Skeletal muscle cell (primary cell): Measurements from ENCODE around the gene BCAT1.
"Not testable (repeated sequence)": the region's sequence is repeated elsewhere in the genome, so short reads cannot be mapped to it uniquely, and the experiment has no call there.

Source experiments
- DNase-seq: peaks from one replicate; pipeline ENCODE4 v3.0.0-alpha.2; 2010; ENCODE audit warnings: low read depth
- H3K4me3 ChIP-seq: 2 replicates; pipeline ENCODE4 v1.5.1; 2011; ENCODE audit warnings: low read depth, mild to moderate bottlenecking, control low read depth, low read length, moderate library complexity

BCAT1 gene

DNA sequence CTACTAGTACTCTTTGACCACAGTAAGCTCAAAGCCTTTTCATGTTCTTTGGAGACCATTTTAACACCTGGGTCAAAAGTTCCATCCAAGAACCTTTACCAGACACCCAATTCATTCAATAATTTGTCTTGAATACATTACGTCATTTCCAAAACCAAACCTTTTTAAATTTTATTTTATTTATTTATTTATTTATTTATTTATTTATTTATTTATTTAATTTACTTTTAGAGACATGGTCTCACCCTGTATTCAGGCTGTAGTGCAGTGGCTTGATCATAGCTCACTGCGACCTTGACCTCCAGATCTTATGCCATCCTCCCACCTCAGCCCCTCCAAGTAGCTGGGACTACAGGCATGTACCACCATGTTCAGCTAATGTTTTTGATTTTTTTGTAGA is 113.5 kb downstream of the BCAT1 start:
- no peak overlapping the region for H3K4me3 ChIP-seq
- DNase-seq: no peak

GRCh38 chr12:24833513-24833912 is 115.4 kb downstream of the BCAT1 start:
- DNase-seq: no peak
- no peak overlapping the region for H3K4me3 ChIP-seq

DNA sequence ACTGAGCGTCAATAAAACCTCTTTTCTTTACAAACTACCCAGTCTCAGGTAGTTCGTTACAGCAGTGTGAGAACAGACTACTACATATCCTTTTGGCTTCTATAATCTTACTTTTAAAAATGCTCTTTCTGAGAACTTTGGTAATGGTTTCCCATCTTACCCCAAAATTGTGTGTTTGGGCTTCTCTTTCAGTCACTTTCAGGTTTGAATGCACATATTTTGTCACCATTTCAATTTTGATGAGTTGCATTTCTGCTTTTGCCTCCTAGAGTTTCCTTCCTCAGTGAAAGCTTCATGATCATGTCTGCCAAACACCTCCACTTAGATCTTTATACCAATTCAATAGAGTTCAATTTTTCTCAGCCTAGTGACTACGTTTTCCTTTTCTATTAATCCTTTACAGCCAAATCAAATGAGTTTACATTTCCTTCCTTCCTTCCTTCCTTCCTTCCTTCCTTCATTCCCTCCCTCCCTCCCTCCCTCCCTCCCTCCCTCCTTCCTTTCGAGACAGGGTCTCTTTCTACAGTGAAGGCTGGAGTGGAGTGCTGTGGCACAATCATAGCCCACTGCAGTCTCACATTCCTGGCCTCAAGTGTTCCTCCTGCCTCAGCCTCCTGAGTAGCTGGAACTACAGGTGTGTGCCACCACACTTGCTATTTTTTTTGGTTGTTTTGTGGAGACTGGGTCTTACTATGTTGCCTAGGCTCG is 124.9 kb downstream of the BCAT1 start:
- DNase-seq: no peak
- no peak overlapping the region for H3K4me3 ChIP-seq

GRCh38 chr12:24822121-24822899 is 126.6 kb downstream of the BCAT1 start:
- peak; percentile 81 for DNase-seq
- no peak overlapping the region for H3K4me3 ChIP-seq

DNA sequence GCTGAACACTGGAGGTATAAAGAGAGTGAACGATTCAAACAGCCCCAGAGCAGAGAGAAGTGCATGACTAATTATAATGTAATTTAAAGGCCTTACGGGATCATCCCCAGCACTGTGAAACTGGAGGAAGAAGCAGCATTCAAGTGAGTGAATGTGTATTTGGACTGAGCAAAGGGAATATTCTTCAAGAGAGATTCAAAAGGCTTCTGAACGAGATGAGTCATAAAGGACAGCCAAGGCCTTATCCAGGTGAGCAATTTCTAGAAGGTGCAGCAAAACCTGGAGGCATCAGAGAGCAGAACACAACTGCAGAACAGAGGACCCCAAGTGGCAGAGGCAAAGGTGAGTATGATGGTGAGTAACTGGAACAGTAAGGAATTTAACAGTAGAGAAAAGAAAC is 127.2 kb downstream of the BCAT1 start:
- no peak overlapping the region for H3K4me3 ChIP-seq
- peak; percentile 53 for DNase-seq

DNA sequence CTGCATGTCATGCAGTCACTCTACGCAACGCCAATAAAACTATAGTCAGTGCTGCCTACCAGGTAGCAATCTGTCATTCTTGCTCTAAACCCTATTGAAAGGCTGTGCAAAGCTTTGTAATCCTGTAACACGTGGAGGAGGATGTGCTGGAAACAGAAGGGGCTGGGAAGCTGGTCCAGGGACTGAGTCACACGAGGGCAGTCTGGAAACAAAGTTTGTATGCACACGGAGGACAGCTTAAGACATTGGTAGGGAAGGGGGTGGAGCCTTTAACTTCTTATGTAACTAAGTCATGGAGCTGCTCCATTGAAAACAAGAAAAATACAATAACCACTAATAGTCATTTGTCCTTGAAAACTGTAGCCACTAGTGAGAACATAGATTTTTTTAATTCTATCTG is 128.0 kb downstream of the BCAT1 start:
- peak; percentile 69 for DNase-seq
- no peak overlapping the region for H3K4me3 ChIP-seq

- DNase-seq: no peak
- H3K4me3 ChIP-seq: no peak overlapping the region
Observed at GRCh38 chr12:24818351-24818750, 130.6 kb downstream of the BCAT1 start.

GRCh38 chr12:24815114-24815423 is 133.8 kb downstream of the BCAT1 start:
- no peak for DNase-seq
- H3K4me3 ChIP-seq: no peak overlapping the region

- DNase-seq: no peak
Observed at GRCh38 chr12:24814379-24815113, 134.4 kb downstream of the BCAT1 start.

GRCh38 chr12:24810378-24810777 is 138.5 kb downstream of the BCAT1 start:
- no peak overlapping the region for H3K4me3 ChIP-seq
- DNase-seq: no peak

More at GRCh38 chr12:24814379-24815113, 134.4 kb downstream of the BCAT1 start:
- H3K4me3 ChIP-seq: no peak overlapping the region

DNA sequence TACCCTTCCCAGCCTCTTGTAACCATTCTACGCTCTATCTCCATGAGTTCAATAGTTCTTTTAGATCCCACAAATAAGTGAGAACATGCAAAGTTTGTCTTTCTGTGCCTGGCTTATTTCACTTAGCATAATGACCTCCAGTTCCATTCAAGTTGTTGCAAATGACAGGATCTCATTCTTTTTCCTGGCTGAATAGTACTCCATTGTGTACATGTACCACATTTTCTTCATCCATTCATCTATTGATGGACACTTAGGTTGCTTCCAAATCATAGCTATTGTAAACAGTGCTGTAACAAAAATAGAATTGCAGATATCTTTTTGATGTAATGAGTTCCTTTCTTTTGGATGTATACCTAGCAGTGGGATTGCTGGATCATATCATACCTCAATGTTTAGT is 139.6 kb downstream of the BCAT1 start:
- DNase-seq, H3K4me3 ChIP-seq: not testable (repeated sequence)

GRCh38 chr12:24808651-24809050 is 140.2 kb downstream of the BCAT1 start:
- H3K4me3 ChIP-seq: no peak overlapping the region
- no peak for DNase-seq

GRCh38 chr12:24806386-24806785 is 142.5 kb downstream of the BCAT1 start:
- no peak for DNase-seq
- H3K4me3 ChIP-seq: no peak overlapping the region

- DNase-seq: no peak
Observed at GRCh38 chr12:24803430-24804245, 145.3 kb downstream of the BCAT1 start.

DNA sequence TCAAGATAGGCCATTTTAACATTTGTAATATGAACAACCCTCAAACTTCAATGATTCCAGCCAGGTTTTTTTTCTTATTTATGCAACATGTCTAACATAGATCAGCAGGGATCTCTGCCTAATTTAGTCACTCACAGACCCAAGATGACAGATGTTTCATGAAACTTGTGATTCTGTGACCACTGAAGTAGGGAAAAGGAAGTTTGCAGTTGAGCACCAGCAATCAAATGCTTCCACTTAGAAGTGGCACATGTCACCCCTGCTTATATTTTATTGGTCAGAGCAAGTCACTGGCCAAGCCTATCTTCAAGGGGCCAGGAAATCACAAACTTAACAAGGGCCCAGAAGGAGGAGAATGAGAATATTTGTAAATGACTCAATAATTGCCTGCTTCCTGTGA is 150.6 kb downstream of the BCAT1 start:
- no peak overlapping the region for H3K4me3 ChIP-seq
- DNase-seq: no peak

More at GRCh38 chr12:24803430-24804245, 145.3 kb downstream of the BCAT1 start:
- H3K4me3 ChIP-seq: no peak overlapping the region

GRCh38 chr12:24797901-24798300 is 151.0 kb downstream of the BCAT1 start:
- no peak for DNase-seq
- no peak overlapping the region for H3K4me3 ChIP-seq

DNA sequence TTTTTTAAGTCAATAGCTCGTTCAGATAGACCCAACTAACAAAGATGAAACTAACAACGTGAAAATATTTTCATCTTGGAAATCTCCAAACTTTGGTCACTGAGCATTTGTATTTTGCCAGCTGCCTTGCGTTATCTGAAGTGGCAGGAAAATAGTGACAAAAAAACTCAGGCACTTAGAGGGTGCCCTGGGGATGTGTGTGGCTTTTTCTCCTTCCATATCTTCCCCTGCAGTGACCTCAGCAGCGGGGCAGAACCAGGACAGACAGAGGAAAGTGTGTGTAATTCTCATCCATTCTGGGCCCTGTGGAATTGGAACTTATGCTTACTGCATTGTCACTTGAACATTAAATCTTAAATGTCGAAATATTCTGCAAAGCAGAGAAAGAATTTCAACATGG is 152.0 kb downstream of the BCAT1 start:
- DNase-seq: no peak
- no peak overlapping the region for H3K4me3 ChIP-seq

GRCh38 chr12:24795699-24796347 is 153.1 kb downstream of the BCAT1 start:
- DNase-seq: no peak
- H3K4me3 ChIP-seq: no peak overlapping the region

DNA sequence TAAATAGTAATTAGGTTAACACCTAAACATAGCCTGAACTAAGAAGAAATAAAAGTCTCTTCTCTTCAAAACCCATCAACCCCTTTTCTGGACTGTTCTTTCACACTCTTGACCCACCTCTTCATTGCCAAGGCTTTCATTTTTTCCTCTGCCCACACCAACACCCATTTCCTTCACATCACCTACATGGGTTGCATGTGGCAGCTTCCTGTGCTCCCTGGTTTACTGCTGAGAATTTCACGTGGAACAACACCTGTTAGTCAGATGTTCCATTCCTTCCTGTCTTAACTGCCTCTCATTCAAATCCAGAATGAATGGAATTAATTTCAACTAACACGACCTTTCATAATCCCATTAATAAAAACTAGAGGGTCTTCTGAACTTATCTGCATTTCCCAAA is 157.3 kb downstream of the BCAT1 start:
- no peak overlapping the region for H3K4me3 ChIP-seq
- no peak for DNase-seq
